Endometrial microvascular endothelial cells (primary cell): ENCODE measurements around the gene OXCT1. TPM values are rescaled to one million over a fixed set of nuclear protein-coding genes. Genes with fewer than 3 reads are reported as not detected.
"Not testable (repeated sequence)": the region's sequence is repeated elsewhere in the genome, so short reads cannot be mapped to it uniquely, and the experiment has no call there.

ENCODE experiments used
- in situ Hi-C: cut with HindIII; loops from 2 replicates; pipeline ENCODE4 v1.10.0; 2017; ENCODE audit warnings: low sequenced_read_pairs, low pct_unique_long_range_greater_than_20kb; ENCODE audit errors: inconsistent ontology term
- total RNA-seq: library from RNA; depleted of rRNA; stranded (reverse); fragments of >200 nt; gene quantifications from one replicate; pipeline ENCODE4 v1.2.3, GENCODE V29; 2015; ENCODE audit errors: inconsistent ontology term

Gene OXCT1
- total RNA-seq, 1 donor from 2014 or later = 31.9 TPM

GRCh38 chr5:41751867-41752266, 118.4 kb downstream of the OXCT1 start:
- in situ Hi-C loops = no loop called here

GRCh38 chr5:41748631-41749030, 121.6 kb downstream of the OXCT1 start:
- in situ Hi-C loops = no loop called here

- in situ Hi-C loops = no loop called here
Observed at GRCh38 chr5:41747708-41748107, 122.5 kb downstream of the OXCT1 start.

- in situ Hi-C loops = no loop called here
Observed at GRCh38 chr5:41747301-41747700, 122.9 kb downstream of the OXCT1 start.

GRCh38 chr5:41742608-41743007, 127.6 kb downstream of the OXCT1 start:
- in situ Hi-C loops = not testable (repeated sequence)

GRCh38 chr5:41738710-41739354, 131.4 kb downstream of the OXCT1 start:
- in situ Hi-C loops = no loop called here

- in situ Hi-C loops = no loop called here
Observed at GRCh38 chr5:41736641-41737040, 133.6 kb downstream of the OXCT1 start.

- in situ Hi-C loops = no loop called here
Observed at GRCh38 chr5:41735213-41735612, 135.0 kb downstream of the OXCT1 start.

- in situ Hi-C loops = not testable (repeated sequence)
Observed at GRCh38 chr5:41729381-41729780, 140.8 kb downstream of the OXCT1 start.

- in situ Hi-C loops = no loop called here
Observed at GRCh38 chr5:41728281-41728680, 141.9 kb downstream of the OXCT1 start.

GRCh38 chr5:41722359-41722950, 147.8 kb downstream of the OXCT1 start:
- in situ Hi-C loops = no loop called here

- in situ Hi-C loops = no loop called here
Observed at GRCh38 chr5:41721516-41721915, 148.7 kb downstream of the OXCT1 start.

- in situ Hi-C loops = no loop called here
Observed at GRCh38 chr5:41716382-41716781, 153.8 kb downstream of the OXCT1 start.

- in situ Hi-C loops = not testable (repeated sequence)
Observed at GRCh38 chr5:41714446-41714845, 155.8 kb downstream of the OXCT1 start.

GRCh38 chr5:41708604-41708940, 161.7 kb downstream of the OXCT1 start:
- in situ Hi-C loops = no loop called here

GRCh38 chr5:41707853-41708603, 162.2 kb downstream of the OXCT1 start:
- in situ Hi-C loops = no loop called here

- in situ Hi-C loops = no loop called here
Observed at GRCh38 chr5:41695920-41696582, 174.2 kb downstream of the OXCT1 start.

GRCh38 chr5:41686767-41687166, 183.5 kb downstream of the OXCT1 start:
- in situ Hi-C loops = no loop called here

GRCh38 chr5:41686191-41686590, 184.0 kb downstream of the OXCT1 start:
- in situ Hi-C loops = no loop called here

- in situ Hi-C loops = no loop called here
Observed at GRCh38 chr5:41683181-41683580, 187.0 kb downstream of the OXCT1 start.
